ENCODE results near the gene CNTNAP3.
"Not testable (repeated sequence)": the region's sequence is repeated elsewhere in the genome, so short reads cannot be mapped to it uniquely, and the experiment has no call there.

GRCh38 chr9:39025911-39026588 lies 261.9 kb downstream of the CNTNAP3 start:
- TF ChIP-seq HMGXB4 (CRISPR knock-in tag; IDR thresholded peaks at IDR 0.05); JUN (CRISPR knock-in tag; IDR thresholded peaks at IDR 0.05); MAX (CRISPR knock-in tag; IDR thresholded peaks at IDR 0.05); MLX (CRISPR knock-in tag; IDR thresholded peaks at IDR 0.05); E2F5 (CRISPR knock-in tag; IDR thresholded peaks at IDR 0.05); E2F4 (CRISPR knock-in tag; IDR thresholded peaks at IDR 0.05; ENCODE audit: borderline replicate concordance, low read depth); USF2 (CRISPR knock-in tag; IDR thresholded peaks at IDR 0.05); MXD4 (CRISPR knock-in tag; IDR thresholded peaks at IDR 0.05; ENCODE audit: borderline replicate concordance); ESRRA (CRISPR knock-in tag; IDR thresholded peaks at IDR 0.05; ENCODE audit: borderline replicate concordance); ZNF121 (CRISPR knock-in tag; IDR thresholded peaks at IDR 0.05); CBFB (CRISPR knock-in tag; IDR thresholded peaks at IDR 0.05; ENCODE audit: low read depth): not testable (repeated sequence)
- TF ChIP-seq, protein P1, sequence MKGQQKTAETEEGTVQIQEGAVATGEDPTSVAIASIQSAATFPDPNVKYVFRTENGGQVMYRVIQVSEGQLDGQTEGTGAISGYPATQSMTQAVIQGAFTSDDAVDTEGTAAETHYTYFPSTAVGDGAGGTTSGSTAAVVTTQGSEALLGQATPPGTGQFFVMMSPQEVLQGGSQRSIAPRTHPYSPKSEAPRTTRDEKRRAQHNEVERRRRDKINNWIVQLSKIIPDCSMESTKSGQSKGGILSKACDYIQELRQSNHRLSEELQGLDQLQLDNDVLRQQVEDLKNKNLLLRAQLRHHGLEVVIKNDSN (CRISPR knock-in tag; IDR thresholded peaks at IDR 0.05) = not testable (repeated sequence)
- TF ChIP-seq, protein P2, sequence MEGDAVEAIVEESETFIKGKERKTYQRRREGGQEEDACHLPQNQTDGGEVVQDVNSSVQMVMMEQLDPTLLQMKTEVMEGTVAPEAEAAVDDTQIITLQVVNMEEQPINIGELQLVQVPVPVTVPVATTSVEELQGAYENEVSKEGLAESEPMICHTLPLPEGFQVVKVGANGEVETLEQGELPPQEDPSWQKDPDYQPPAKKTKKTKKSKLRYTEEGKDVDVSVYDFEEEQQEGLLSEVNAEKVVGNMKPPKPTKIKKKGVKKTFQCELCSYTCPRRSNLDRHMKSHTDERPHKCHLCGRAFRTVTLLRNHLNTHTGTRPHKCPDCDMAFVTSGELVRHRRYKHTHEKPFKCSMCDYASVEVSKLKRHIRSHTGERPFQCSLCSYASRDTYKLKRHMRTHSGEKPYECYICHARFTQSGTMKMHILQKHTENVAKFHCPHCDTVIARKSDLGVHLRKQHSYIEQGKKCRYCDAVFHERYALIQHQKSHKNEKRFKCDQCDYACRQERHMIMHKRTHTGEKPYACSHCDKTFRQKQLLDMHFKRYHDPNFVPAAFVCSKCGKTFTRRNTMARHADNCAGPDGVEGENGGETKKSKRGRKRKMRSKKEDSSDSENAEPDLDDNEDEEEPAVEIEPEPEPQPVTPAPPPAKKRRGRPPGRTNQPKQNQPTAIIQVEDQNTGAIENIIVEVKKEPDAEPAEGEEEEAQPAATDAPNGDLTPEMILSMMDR (IDR thresholded peaks at IDR 0.05) = not testable (repeated sequence)
- TF ChIP-seq, protein P3, sequence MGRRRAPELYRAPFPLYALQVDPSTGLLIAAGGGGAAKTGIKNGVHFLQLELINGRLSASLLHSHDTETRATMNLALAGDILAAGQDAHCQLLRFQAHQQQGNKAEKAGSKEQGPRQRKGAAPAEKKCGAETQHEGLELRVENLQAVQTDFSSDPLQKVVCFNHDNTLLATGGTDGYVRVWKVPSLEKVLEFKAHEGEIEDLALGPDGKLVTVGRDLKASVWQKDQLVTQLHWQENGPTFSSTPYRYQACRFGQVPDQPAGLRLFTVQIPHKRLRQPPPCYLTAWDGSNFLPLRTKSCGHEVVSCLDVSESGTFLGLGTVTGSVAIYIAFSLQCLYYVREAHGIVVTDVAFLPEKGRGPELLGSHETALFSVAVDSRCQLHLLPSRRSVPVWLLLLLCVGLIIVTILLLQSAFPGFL (CRISPR knock-in tag; IDR thresholded peaks at IDR 0.05; ENCODE audit: borderline replicate concordance) = not testable (repeated sequence)
